ENCODE measurements around the gene STX3. TPM values are rescaled to one million over a fixed set of nuclear protein-coding genes. Genes with fewer than 3 reads are reported as not detected.

STX3 gene
- total and polyA plus RNA-seq, 2 experiments from 2014 or later = 5.6 to 9.3 TPM

DNA sequence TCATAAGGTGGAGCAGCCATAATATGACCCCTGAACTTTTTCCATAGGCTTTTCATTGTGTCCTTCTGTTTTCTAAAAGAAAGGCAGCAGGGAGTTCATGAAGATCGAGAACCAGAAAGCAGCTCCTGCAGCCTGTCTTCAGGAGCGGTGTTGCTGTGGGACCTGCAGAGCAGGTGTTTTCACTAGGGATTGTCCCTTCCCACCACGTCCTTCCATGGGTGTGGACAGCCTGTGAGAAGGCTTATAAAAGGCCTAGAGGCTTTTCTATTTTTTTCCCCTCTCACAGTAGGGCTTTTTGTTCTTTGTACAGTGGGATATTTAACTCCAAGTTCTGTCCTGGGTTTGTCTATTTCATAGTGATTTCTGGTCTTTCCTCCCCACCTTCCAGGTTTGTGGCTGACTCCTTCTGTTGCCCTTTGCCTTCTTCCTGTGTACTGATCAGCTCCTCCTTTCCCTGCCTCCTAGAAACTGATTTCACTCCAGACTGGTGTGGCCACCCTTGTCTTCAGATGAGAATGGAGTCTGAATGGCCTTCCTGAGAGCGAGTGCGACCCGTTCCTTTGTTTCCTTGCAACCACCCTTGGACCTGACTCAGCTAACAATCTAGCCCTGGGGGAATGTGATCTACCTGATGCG lies 45.3 kb downstream of the STX3 start:
- H3K27ac ChIP-seq = no peak overlapping the region
- no peaks in the 10 kb centered on the region for H3K9me3 ChIP-seq (ENCODE audit: low read depth)
- no peaks in the 10 kb centered on the region for H3K27me3 ChIP-seq (replicated peaks; ENCODE audit: insufficient read depth)
- H3K4me2 ChIP-seq (ENCODE audit: unreplicated experiment) = no peak overlapping the region
- TF ChIP-seq EZH2phosphoT487 (IDR thresholded peaks at IDR 0.05; ENCODE audit: insufficient read depth, low read depth) = no peak
- H3K79me2 ChIP-seq (ENCODE audit: insufficient read depth) = no peaks in the 10 kb centered on the region
- H3K4me1 ChIP-seq (ENCODE audit: insufficient read depth) = no peaks in the 10 kb centered on the region
- H4K20me1 ChIP-seq (ENCODE audit: insufficient read depth) = no peaks in the 10 kb centered on the region
- no peak overlapping the region for H2AFZ ChIP-seq
- H3K9ac ChIP-seq = no peak overlapping the region
- DNase-seq = no peak
- WGBS, 2 experiments (ENCODE audit: low coverage in 1 of 2, low lambda C conversion rate in 2 of 2, missing lambda C conversion rate in 2 of 2) = 91 to 92% methylated on average over 7 of the region's 7 CpGs
- no peaks in the 10 kb centered on the region for H3K9me2 ChIP-seq (ENCODE audit: insufficient read depth)
- in situ Hi-C loops (cut with MboI) = loop anchor here (10.0 kb wide), 1 partner anchor 46 kb away; the partner anchor contains the start of gene STX3
- peaks cover 13% of the 10 kb centered on the region; the same call in 1 of the 2 replicates for H3F3A ChIP-seq (ENCODE audit: insufficient read depth)
- no peaks in the 10 kb centered on the region for H3K36me3 ChIP-seq (ENCODE audit: low read depth)
- no peak overlapping the region for H3K4me3 ChIP-seq

DNA sequence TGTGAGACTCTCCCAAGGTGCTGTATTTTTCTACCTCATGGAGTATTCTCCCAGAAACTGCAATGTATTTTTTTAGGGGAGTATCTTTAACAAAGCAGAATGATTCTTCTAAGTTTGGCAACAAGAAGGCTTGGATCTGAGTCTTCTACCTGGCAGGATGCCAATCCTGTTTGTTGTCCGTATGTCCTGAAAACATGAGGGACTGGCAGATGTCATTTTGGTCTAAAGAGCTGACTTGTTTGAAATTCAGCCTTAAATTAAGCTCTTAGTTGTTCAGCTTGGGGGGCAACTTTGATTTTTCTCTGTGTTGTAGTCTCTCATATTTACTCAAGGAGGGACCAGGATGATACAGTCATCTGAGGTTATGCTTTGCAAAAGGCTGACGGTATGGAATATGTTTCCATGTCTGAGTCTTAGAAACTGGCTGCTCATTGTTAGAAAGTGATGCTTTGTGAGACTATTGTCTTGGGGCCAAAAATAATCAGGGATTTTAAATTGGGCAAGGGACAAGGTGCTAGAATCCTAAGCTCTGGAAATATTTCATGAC lies 46.1 kb downstream of the STX3 start:
- Histone ChIP-seq H3K9me2 (ENCODE audit: insufficient read depth) (no peaks in the 10 kb centered on the region), H3K4me2 (ENCODE audit: unreplicated experiment) (no peak overlapping the region), H3K79me2 (ENCODE audit: insufficient read depth) (no peaks in the 10 kb centered on the region), H3F3A (ENCODE audit: insufficient read depth) (peaks cover 13% of the 10 kb centered on the region; the same call in 1 of the 2 replicates), H4K20me1 (ENCODE audit: insufficient read depth) (no peaks in the 10 kb centered on the region), H3K36me3 (ENCODE audit: low read depth) (0 out of 2 replicates have a peak, but pooled peaks cover 2% of the 10 kb centered on the region), H3K9me3 (ENCODE audit: low read depth) (no peaks in the 10 kb centered on the region), H2AFZ (no peak overlapping the region), H3K27me3 (replicated peaks; ENCODE audit: insufficient read depth) (no peaks in the 10 kb centered on the region), H3K4me3 (no peak overlapping the region), H3K9ac (no peak overlapping the region), H3K27ac (no peak overlapping the region), H3K4me1 (ENCODE audit: insufficient read depth) (no peaks in the 10 kb centered on the region)
- in situ Hi-C loops (cut with MboI) = loop anchor here (10.0 kb wide), 1 partner anchor 46 kb away; the partner anchor contains the start of gene STX3
- DNase-seq = no peak
- WGBS, 2 experiments (ENCODE audit: low coverage in 1 of 2, low lambda C conversion rate in 2 of 2, missing lambda C conversion rate in 2 of 2) = 62 to 67% methylated on average over 2 of the region's 2 CpGs
- TF ChIP-seq EZH2 (IDR thresholded peaks at IDR 0.05; ENCODE audit: insufficient read depth, poor library complexity, severe bottlenecking) (no peak), EZH2phosphoT487 (IDR thresholded peaks at IDR 0.05; ENCODE audit: insufficient read depth, low read depth) (no peak)

DNA sequence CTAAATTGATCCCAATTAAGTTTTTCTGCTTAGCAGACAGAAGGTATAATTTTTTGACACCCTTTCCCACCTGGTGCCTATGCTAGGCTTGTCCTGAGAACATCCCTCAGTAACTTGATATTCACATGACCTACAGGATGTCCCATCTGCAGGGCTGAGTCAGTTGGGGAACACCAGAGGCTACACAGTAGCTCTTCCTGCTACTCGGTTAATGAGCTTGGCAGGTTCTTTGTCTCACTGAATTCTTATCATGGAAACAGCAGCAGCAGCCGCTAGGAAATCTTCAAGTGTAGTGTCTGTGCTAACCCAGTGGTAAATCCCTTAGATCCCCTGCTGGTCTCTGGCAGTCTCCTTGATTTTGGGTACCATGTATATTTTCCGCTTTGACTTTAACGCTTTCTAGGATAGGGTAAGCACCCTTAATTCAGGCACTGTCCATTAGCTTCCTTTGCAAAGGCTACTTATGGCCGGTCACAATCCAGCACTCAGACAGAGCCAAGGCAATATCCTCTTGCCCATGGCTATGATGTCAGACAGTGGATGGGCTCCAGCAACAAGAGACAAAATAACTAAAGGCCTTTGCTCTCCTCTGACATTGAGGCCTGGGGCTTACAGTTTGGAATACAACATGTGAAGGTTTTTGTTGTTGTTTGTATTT lies 46.9 kb downstream of the STX3 start:
- WGBS, 2 experiments (ENCODE audit: low coverage in 1 of 2, low lambda C conversion rate in 2 of 2, missing lambda C conversion rate in 2 of 2) = 55 to 65% methylated on average over 5 of the region's 5 CpGs
- no peak overlapping the region for H3K4me3 ChIP-seq
- in situ Hi-C loops (cut with MboI) = loop anchor here (10.0 kb wide), 1 partner anchor 47 kb away; the partner anchor contains the start of gene STX3

DNA sequence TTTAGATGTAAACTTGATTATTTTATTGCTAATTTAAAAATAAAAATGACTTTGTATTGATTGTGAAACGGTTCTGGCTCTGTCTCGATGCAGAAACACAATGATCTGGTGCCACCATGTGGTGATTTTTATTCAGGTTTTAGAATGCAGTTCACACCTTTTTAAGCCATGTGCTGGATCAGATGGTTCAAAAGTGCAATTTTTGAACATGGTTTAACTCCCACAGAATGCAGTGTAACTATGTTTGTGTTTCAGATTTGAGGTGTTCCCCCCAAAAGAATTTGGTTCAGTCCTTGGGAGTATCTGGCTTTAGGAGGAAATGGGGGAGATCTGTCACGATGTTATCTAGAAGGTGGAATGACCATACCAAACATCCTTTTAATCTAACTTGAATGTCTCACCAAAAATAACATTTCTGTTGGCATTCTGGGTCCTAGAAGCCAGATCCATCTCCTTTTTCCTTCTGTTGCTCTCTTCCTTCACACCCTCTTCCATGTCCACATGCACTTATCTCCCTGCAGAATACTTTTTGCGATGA lies 47.5 kb downstream of the STX3 start:
- Histone ChIP-seq H3K27me3 (replicated peaks; ENCODE audit: insufficient read depth) (no peaks in the 10 kb centered on the region), H2AFZ (no peak overlapping the region), H4K20me1 (ENCODE audit: insufficient read depth) (no peaks in the 10 kb centered on the region), H3K36me3 (ENCODE audit: low read depth) (peaks cover 12% of the 10 kb centered on the region), H3K9ac (no peak overlapping the region), H3F3A (ENCODE audit: insufficient read depth) (peaks cover 13% of the 10 kb centered on the region; the same call in 1 of the 2 replicates), H3K9me2 (ENCODE audit: insufficient read depth) (no peaks in the 10 kb centered on the region), H3K27ac (no peak overlapping the region), H3K4me1 (ENCODE audit: insufficient read depth) (no peaks in the 10 kb centered on the region), H3K79me2 (ENCODE audit: insufficient read depth) (no peaks in the 10 kb centered on the region), H3K4me2 (ENCODE audit: unreplicated experiment) (no peak overlapping the region), H3K4me3 (no peak overlapping the region), H3K9me3 (ENCODE audit: low read depth) (no peaks in the 10 kb centered on the region)
- in situ Hi-C loops (cut with MboI) = loop anchor here (10.0 kb wide), 1 partner anchor 48 kb away; the partner anchor contains the start of gene STX3
- DNase-seq = peak; percentile 75
- WGBS, 2 experiments (ENCODE audit: low coverage in 1 of 2, low lambda C conversion rate in 2 of 2, missing lambda C conversion rate in 2 of 2) = 51% methylated on average over 4 of the region's 4 CpGs
- TF ChIP-seq EZH2 (IDR thresholded peaks at IDR 0.05; ENCODE audit: insufficient read depth, poor library complexity, severe bottlenecking) = no peak
- TF ChIP-seq EZH2phosphoT487 (IDR thresholded peaks at IDR 0.05; ENCODE audit: insufficient read depth, low read depth) = no peak

More for the DNA sequence above, 46.9 kb downstream of the STX3 start:
- H2AFZ ChIP-seq = no peak overlapping the region
- DNase-seq = peak; percentile 62
- no peaks in the 10 kb centered on the region for H3K9me2 ChIP-seq (ENCODE audit: insufficient read depth)
- H4K20me1 ChIP-seq (ENCODE audit: insufficient read depth) = no peaks in the 10 kb centered on the region
- no peak for TF ChIP-seq EZH2 (IDR thresholded peaks at IDR 0.05; ENCODE audit: insufficient read depth, poor library complexity, severe bottlenecking)
- TF ChIP-seq EZH2phosphoT487 (IDR thresholded peaks at IDR 0.05; ENCODE audit: insufficient read depth, low read depth) = no peak
- H3K9ac ChIP-seq = no peak overlapping the region
- no peaks in the 10 kb centered on the region for H3K9me3 ChIP-seq (ENCODE audit: low read depth)
- no peak overlapping the region for H3K27ac ChIP-seq
- no peak overlapping the region for H3K4me2 ChIP-seq (ENCODE audit: unreplicated experiment)
- H3K27me3 ChIP-seq (replicated peaks; ENCODE audit: insufficient read depth) = no peaks in the 10 kb centered on the region
- H3K4me1 ChIP-seq (ENCODE audit: insufficient read depth) = no peaks in the 10 kb centered on the region
- H3K79me2 ChIP-seq (ENCODE audit: insufficient read depth) = no peaks in the 10 kb centered on the region
- H3F3A ChIP-seq (ENCODE audit: insufficient read depth) = peaks cover 13% of the 10 kb centered on the region; the same call in 1 of the 2 replicates
- H3K36me3 ChIP-seq (ENCODE audit: low read depth) = 0 out of 2 replicates have a peak, but pooled peaks cover 9% of the 10 kb centered on the region

Data from GM23248 (cell line).